ENCODE measurements around the gene CARNS1. TPM values are rescaled to one million over a fixed set of nuclear protein-coding genes. Genes with fewer than 3 reads are reported as not detected.

Gene CARNS1
- total RNA-seq, 1 experiment from 2014 or later: not detected

- no TSS peak for BruUV-seq (replicated peaks)
- CTCF ChIA-PET: no interaction called here
- Mint-ChIP-seq H3K4me1 (ENCODE audit: low read depth, unreplicated experiment) (peaks cover 39% of the 10 kb centered on the region), H3K27me3 (ENCODE audit: unreplicated experiment) (no peaks in the 10 kb centered on the region), H3K9me3 (ENCODE audit: low read depth, unreplicated experiment) (no peaks in the 10 kb centered on the region), H3K27ac (ENCODE audit: unreplicated experiment) (no peak overlapping the region), H3K36me3 (ENCODE audit: insufficient read depth, unreplicated experiment) (peaks cover 55% of the 10 kb centered on the region), H3K4me3 (ENCODE audit: low read depth, unreplicated experiment) (no peak overlapping the region)
- no peak for TF ChIP-seq CTCF (IDR thresholded peaks at IDR 0.05; ENCODE audit: unreplicated experiment)
- DNase-seq: no peak
- intact Hi-C loops (cut with micrococcal nuclease; ENCODE audit: unreplicated experiment): no loop called here
Measured at GRCh38 chr11:67466367-67466766, 50.9 kb downstream of the CARNS1 start.

DNA sequence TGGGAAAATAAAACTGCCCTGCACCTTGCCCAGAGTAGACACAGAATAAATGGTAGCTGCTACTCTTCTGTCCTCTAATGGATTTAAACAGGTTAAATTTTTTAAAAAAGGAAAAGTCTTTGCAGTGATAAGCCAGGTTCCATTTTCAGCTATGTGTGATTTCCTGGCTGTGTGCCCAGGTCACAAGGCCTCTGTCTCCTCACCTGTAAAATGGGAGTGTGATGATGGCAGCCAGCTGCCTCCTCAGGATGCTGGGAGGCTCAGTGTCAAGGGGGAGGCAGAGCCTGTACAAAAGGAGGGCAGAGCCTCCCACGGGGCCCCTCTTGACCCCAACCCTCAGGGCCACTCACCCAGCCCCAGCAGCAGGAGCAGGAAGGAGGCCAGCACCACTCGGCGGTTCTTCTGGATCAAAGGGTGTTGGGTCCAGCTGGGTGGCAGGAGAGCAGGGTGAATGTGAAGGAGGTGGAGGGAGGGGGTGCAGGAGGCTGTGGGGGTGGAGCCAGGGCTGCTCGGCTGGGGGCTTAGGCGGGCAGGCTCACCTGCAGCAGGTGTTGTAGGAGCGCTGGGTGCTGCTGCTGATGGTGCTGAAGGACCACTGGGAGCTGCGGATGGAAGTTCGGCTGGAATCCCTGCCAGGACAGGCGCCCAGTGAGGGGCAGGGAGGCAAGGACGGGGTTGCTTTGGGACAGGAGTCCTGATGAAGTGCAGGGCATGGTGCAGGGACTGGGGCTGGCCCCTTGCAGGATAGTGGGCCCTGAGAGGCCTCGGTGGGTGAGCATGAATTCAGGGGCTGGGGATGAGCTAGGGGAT is 51.7 kb downstream of the CARNS1 start:
- H3K4me3 Mint-ChIP-seq (ENCODE audit: low read depth, unreplicated experiment): peak overlapping the region; percentile 85
- intact Hi-C loops (cut with micrococcal nuclease; ENCODE audit: unreplicated experiment): no loop called here
- no TSS peak for BruUV-seq (replicated peaks)
- no peaks in the 10 kb centered on the region for H3K9me3 Mint-ChIP-seq (ENCODE audit: low read depth, unreplicated experiment)
- DNase-seq: no peak
- H3K36me3 Mint-ChIP-seq (ENCODE audit: insufficient read depth, unreplicated experiment): peaks cover 55% of the 10 kb centered on the region
- H3K4me1 Mint-ChIP-seq (ENCODE audit: low read depth, unreplicated experiment): peaks cover 43% of the 10 kb centered on the region
- no peak for TF ChIP-seq CTCF (IDR thresholded peaks at IDR 0.05; ENCODE audit: unreplicated experiment)
- CTCF ChIA-PET: interaction anchor here (0.5 to 1.1 kb wide), 2 partner anchors 92 to 110 kb away, joined by 3 read pairs; no protein-coding TSS in a partner anchor
- peak overlapping the region; percentile 64 for H3K27ac Mint-ChIP-seq (ENCODE audit: unreplicated experiment)
- peaks cover 6% of the 10 kb centered on the region for H3K27me3 Mint-ChIP-seq (ENCODE audit: unreplicated experiment)

DNA sequence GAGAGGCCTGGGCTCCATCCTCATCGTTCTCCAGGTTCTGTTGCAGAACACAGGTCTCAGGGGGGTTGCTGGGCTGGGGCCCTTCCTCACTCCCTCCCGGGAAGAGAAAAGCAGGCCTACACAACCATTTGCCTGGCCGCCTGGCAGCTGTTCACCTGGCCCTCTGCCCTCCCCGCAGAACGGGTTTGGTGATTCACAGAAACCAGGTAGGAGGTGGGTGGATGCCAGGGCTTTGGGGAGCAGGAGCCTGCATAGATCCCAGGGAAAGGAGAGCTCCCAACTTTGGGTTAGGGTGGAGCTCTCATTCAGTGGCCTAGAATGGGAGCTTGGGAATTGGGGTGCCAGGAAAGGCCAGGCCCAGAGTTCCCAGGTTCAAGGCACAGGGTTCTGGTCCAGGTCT is 52.6 kb downstream of the CARNS1 start:
- BruUV-seq (replicated peaks): no TSS peak
- peaks cover 43% of the 10 kb centered on the region for H3K4me1 Mint-ChIP-seq (ENCODE audit: low read depth, unreplicated experiment)
- peaks cover 55% of the 10 kb centered on the region for H3K36me3 Mint-ChIP-seq (ENCODE audit: insufficient read depth, unreplicated experiment)
- peak overlapping the region; percentile 85 for H3K4me3 Mint-ChIP-seq (ENCODE audit: low read depth, unreplicated experiment)
- intact Hi-C loops (cut with micrococcal nuclease; ENCODE audit: unreplicated experiment): no loop called here
- no peak for TF ChIP-seq CTCF (IDR thresholded peaks at IDR 0.05; ENCODE audit: unreplicated experiment)
- H3K9me3 Mint-ChIP-seq (ENCODE audit: low read depth, unreplicated experiment): no peaks in the 10 kb centered on the region
- CTCF ChIA-PET: interaction anchor here (0.5 to 2.6 kb wide), 6 partner anchors 16 to 157 kb away, joined by 3 to 10 read pairs (median 4); partner anchors contain the start of genes GPR152 and PPP1CA
- H3K27me3 Mint-ChIP-seq (ENCODE audit: unreplicated experiment): peaks cover 10% of the 10 kb centered on the region
- peak; percentile 86 for DNase-seq
- H3K27ac Mint-ChIP-seq (ENCODE audit: unreplicated experiment): peak overlapping the region; percentile 64

DNA sequence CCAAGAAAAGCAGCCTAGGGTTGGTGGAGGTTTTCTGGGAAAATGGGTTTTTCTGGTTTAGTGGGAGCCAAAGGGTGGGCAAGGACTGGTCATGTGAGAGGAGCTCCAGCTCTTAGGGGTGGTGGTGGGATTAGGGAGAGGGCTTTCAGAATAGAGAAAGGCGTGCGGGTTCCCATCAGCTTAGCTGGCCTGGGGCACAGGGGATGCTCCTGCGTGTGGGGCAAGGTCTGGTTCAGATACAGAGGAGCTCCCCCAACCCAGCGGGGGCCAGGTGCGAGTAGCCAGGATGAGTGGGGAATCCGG is 52.9 kb downstream of the CARNS1 start:
- peak overlapping the region; percentile 64 for H3K27ac Mint-ChIP-seq (ENCODE audit: unreplicated experiment)
- H3K4me3 Mint-ChIP-seq (ENCODE audit: low read depth, unreplicated experiment): peak overlapping the region; percentile 85
- intact Hi-C loops (cut with micrococcal nuclease; ENCODE audit: unreplicated experiment): no loop called here
- H3K9me3 Mint-ChIP-seq (ENCODE audit: low read depth, unreplicated experiment): no peaks in the 10 kb centered on the region
- peaks cover 42% of the 10 kb centered on the region for H3K4me1 Mint-ChIP-seq (ENCODE audit: low read depth, unreplicated experiment)
- no peak for DNase-seq
- CTCF ChIA-PET: interaction anchor here (0.9 to 2.6 kb wide), 5 partner anchors 16 to 157 kb away, joined by 3 to 10 read pairs (median 4); partner anchors contain the start of genes GPR152 and PPP1CA
- H3K36me3 Mint-ChIP-seq (ENCODE audit: insufficient read depth, unreplicated experiment): peaks cover 52% of the 10 kb centered on the region
- no TSS peak for BruUV-seq (replicated peaks)
- H3K27me3 Mint-ChIP-seq (ENCODE audit: unreplicated experiment): peaks cover 10% of the 10 kb centered on the region
- no peak for TF ChIP-seq CTCF (IDR thresholded peaks at IDR 0.05; ENCODE audit: unreplicated experiment)

All from Calu3 (cell line).